ENCODE results near the gene CACNA1B.

DNA sequence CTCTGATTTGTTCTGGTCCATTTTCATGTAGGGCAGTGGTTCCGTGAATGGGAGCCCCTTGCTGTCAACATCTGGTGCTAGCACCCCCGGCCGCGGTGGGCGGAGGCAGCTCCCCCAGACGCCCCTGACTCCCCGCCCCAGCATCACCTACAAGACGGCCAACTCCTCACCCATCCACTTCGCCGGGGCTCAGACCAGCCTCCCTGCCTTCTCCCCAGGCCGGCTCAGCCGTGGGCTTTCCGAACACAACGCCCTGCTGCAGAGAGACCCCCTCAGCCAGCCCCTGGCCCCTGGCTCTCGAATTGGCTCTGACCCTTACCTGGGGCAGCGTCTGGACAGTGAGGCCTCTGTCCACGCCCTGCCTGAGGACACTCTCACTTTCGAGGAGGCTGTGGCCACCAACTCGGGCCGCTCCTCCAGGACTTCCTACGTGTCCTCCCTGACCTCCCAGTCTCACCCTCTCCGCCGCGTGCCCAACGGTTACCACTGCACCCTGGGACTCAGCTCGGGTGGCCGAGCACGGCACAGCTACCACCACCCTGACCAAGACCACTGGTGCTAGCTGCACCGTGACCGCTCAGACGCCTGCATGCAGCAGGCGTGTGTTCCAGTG, 244.0 kb downstream of the CACNA1B start:
- TF ChIP-seq ZNF175 (CRISPR knock-in tag; IDR thresholded peaks at IDR 0.05; ENCODE audit: low read depth) (no peak), ZNF253 (CRISPR knock-in tag; conservative IDR thresholded peaks at IDR 0.05) (no peak), RNF2 (IDR thresholded peaks at IDR 0.05) (no peak), SPI1 (IDR thresholded peaks at IDR 0.05; ENCODE audit: borderline replicate concordance, low read depth, low read length) (no peak), ZNF282 (CRISPR knock-in tag; IDR thresholded peaks at IDR 0.05) (no peak), POLR2AphosphoS2 (IDR thresholded peaks at IDR 0.05; ENCODE audit: low read length) (no peak), ZNF511 (CRISPR knock-in tag; IDR thresholded peaks at IDR 0.05) (no peak), CREB1 (IDR thresholded peaks at IDR 0.05) (no peak), CREB1 (CRISPR knock-in tag; IDR thresholded peaks at IDR 0.05) (no peak)
- TF ChIP-seq, protein P1, sequence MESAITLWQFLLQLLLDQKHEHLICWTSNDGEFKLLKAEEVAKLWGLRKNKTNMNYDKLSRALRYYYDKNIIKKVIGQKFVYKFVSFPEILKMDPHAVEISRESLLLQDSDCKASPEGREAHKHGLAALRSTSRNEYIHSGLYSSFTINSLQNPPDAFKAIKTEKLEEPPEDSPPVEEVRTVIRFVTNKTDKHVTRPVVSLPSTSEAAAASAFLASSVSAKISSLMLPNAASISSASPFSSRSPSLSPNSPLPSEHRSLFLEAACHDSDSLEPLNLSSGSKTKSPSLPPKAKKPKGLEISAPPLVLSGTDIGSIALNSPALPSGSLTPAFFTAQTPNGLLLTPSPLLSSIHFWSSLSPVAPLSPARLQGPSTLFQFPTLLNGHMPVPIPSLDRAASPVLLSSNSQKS (CRISPR knock-in tag; IDR thresholded peaks at IDR 0.05), result no peak
- TF ChIP-seq, protein P2, sequence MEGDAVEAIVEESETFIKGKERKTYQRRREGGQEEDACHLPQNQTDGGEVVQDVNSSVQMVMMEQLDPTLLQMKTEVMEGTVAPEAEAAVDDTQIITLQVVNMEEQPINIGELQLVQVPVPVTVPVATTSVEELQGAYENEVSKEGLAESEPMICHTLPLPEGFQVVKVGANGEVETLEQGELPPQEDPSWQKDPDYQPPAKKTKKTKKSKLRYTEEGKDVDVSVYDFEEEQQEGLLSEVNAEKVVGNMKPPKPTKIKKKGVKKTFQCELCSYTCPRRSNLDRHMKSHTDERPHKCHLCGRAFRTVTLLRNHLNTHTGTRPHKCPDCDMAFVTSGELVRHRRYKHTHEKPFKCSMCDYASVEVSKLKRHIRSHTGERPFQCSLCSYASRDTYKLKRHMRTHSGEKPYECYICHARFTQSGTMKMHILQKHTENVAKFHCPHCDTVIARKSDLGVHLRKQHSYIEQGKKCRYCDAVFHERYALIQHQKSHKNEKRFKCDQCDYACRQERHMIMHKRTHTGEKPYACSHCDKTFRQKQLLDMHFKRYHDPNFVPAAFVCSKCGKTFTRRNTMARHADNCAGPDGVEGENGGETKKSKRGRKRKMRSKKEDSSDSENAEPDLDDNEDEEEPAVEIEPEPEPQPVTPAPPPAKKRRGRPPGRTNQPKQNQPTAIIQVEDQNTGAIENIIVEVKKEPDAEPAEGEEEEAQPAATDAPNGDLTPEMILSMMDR (IDR thresholded peaks at IDR 0.05 in 2 of 3, conservative IDR thresholded peaks at IDR 0.05 in 1 of 3; ENCODE audit: insufficient read depth in 2 of 3, low read depth in 1 of 3, low read length in 3 of 3), result no peak
- TF ChIP-seq, protein P3, sequence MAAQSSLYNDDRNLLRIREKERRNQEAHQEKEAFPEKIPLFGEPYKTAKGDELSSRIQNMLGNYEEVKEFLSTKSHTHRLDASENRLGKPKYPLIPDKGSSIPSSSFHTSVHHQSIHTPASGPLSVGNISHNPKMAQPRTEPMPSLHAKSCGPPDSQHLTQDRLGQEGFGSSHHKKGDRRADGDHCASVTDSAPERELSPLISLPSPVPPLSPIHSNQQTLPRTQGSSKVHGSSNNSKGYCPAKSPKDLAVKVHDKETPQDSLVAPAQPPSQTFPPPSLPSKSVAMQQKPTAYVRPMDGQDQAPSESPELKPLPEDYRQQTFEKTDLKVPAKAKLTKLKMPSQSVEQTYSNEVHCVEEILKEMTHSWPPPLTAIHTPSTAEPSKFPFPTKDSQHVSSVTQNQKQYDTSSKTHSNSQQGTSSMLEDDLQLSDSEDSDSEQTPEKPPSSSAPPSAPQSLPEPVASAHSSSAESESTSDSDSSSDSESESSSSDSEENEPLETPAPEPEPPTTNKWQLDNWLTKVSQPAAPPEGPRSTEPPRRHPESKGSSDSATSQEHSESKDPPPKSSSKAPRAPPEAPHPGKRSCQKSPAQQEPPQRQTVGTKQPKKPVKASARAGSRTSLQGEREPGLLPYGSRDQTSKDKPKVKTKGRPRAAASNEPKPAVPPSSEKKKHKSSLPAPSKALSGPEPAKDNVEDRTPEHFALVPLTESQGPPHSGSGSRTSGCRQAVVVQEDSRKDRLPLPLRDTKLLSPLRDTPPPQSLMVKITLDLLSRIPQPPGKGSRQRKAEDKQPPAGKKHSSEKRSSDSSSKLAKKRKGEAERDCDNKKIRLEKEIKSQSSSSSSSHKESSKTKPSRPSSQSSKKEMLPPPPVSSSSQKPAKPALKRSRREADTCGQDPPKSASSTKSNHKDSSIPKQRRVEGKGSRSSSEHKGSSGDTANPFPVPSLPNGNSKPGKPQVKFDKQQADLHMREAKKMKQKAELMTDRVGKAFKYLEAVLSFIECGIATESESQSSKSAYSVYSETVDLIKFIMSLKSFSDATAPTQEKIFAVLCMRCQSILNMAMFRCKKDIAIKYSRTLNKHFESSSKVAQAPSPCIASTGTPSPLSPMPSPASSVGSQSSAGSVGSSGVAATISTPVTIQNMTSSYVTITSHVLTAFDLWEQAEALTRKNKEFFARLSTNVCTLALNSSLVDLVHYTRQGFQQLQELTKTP (IDR thresholded peaks at IDR 0.05; ENCODE audit: low read depth in 1 of 2, partially characterized antibody in 2 of 2), result no peak
